Renal cortical epithelial cell (primary cell): ENCODE data around the gene COPZ2. TPM values are rescaled to one million over a fixed set of nuclear protein-coding genes. Genes with fewer than 3 reads are reported as not detected.
A peak's percentile ranks its signal among the peaks of the same experiment; 100 is the strongest.
"Not testable (repeated sequence)": the region's sequence is repeated elsewhere in the genome, so short reads cannot be mapped to it uniquely, and the experiment has no call there.

Experiments used
- DNase-seq: peaks from one replicate; pipeline ENCODE4 v3.0.0-alpha.2; 2011; ENCODE audit warnings: low read depth
- total RNA-seq: library from RNA; depleted of rRNA; stranded (reverse); fragments of >200 nt; gene quantifications from 2 replicates; pipeline ENCODE4 v1.2.3, GENCODE V29; 2014

COPZ2 gene
- total RNA-seq, 1 donor from 2014 or later = 6.8 TPM

DNA sequence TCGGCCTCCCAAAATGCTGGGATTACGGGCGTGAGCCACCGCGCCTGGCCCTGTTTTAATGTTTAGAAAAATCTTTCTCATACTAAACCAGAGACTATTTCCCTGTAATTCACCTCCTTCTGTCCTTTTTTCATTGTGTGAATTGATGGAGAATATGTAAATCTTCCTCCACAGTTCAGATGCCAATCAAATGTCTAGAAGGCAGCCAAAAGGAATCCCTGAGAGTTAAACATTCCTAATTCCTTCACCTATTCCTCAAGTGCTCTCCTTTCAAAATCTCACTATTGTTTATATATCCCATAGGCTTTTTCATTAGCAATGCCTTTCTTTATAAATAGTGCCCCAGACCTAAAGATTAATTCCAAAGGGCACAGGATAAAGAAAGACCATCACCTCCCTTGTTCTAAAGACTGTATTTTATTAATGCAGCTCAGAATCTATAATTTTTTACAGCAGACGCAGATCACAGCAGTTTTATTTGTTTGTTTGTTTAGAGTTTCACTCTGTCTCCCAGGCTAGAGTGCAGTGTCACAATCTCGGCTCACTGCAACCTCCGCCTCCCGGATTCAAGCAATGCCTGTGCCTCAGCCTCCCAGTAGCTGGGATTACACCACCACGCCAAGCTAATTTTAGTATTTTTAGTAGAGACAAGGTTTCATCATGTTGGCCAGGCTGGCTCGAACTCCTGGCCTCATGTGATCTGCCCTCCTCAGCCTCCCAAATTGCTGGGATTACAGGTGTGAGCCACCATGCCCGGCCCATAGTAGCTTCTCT, 30.5 kb downstream of the COPZ2 start:
- DNase-seq = no peak

DNA sequence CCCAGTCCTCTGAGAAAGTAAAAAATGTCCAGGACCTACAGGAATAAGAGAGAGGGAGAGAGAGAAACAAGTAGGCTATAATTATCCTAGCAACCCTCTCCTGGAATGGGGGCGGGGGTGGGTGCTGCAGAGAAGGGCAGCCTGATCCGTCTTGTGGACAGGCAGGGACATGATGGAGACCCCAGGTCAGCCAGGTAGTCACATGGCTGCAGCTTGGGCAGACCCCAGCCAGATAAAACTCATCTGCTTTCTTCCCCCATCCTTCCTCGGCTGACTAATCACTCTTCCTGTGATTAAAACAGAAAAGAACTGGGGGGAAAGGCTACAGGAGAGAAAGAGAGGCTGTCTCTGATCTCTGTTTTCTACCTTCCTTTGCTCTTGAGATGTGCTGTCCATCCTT, 32.6 kb downstream of the COPZ2 start:
- DNase-seq = no peak

DNA sequence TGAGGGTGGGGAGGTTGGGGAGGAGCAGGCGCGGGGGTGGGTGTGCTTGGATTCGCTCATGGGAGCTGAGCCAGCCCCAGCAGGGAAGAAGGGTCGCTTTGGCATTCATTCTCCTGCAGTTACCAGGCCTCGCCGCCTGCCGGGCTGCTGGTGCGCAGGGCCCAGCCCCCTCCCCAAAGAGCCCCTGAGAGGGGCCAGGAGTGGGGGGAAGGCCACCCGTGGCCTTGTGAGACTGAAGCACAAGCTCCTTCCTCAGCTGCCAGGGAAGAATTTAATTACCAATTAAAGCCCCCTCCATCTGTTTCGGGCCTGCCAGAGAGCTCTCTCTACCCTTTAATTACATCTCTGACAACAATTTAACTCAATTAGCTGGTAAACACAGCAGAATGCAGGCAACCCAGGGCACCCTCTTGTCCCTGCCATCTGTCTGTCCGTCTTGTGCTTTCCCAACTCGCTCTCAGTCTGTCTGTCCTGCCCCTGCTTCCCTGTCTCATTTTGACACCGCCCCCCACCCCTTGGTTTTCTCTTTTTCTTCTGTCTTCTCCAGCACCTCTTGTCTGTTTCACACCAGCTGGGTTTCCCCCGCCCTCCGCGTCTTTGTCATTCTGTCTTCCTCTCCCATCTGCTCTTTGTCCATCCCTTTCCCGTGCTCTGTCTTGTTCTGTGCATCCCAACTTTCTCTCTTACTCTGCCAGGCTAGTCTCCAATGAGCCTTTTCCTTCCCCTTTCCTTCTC, 34.0 kb downstream of the COPZ2 start:
- DNase-seq = no peak

DNA sequence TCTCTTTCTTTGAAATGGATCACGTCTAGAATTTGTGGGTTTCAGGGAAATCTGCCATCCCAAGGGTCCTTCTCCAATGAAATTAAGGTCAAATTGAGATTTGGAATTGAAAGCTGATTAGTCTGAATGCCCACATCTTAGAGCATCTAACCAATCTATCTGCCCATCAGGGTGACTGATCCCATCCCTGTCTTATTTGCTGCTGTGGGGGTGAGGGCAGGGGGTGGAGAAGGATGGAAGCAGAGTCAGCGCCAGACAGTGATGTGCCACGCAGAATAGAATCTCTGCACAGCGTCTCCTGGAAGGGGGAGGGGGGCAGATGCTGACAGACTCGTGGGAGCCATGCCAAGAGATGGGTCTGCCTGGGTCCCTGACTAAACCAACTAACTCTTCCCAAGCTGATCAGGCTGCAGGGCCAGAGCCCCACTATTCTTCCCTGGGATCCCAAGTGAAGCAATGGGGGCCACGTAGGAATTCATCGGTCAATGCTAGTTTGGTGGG, 34.6 kb downstream of the COPZ2 start:
- no peak for DNase-seq

DNA sequence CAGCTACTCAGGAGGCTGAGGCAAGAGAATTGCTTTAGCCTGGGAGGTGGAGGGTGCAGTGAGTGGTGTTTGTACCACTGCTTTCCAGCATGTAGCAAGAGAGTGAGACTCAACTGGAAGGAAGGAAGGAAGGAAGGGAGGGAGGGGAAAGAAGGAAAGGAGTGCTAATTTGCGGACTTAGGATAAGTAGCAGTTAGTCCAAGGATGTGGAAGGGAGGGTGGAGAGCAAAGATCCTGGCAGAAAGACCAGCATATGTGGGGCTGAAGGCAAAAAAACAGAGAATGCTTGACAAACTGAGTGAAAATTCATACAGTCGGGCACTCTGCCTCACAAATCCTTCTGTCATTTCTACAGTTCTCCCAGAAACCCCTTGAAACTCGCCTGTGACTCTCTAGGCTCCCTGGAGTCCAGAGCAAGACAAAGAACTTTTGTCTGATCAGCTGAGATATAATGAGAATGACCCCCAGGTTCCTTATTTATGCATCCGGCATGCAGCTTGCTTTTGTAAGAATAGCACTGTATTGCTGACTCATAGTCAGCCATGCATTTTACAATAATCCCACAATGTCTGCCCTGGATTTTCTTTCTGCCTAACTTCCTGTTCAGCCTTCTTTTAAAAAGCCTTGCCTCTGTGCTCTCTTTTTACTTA, 35.2 kb downstream of the COPZ2 start:
- peak; percentile 96 for DNase-seq

DNA sequence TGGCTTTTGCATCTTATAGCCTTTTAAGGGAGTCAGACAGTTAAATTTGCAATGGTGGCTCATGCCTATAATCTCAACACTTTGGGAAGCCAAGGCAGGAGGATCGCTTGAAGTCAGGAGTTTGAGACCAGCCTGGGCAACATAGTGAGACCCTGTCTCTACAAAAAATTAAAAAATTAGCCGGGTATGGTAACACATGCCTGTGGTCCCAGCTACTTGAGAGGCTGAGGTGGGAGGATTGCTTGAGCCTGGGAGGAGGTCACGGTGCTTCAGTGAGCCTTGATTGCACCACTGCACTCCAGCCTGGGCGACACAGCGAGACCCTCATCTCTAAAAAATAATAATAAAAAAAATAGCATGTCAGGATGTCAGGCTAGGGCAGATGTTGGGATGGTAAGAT, 35.9 kb downstream of the COPZ2 start:
- not testable (repeated sequence) for DNase-seq

DNA sequence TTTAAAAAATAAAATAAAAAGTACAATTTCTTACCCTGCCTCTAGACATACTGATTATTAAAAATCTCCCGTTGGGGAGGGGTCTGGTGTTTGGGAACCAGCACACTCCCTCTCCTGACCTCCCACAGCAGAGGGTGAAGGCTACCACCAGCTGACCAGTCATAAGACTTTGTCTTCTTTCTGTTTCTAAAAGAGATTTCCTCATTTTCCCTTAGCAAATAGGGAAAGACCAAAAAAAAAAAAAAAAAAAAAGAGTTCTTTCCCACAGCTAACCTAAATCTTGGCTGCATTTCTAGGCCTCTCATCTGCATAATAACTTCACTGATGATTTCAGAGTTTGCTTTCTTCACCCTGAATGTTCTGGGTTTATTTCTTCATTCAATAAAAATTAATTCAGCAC, 36.4 kb downstream of the COPZ2 start:
- peak; percentile 48 for DNase-seq

DNA sequence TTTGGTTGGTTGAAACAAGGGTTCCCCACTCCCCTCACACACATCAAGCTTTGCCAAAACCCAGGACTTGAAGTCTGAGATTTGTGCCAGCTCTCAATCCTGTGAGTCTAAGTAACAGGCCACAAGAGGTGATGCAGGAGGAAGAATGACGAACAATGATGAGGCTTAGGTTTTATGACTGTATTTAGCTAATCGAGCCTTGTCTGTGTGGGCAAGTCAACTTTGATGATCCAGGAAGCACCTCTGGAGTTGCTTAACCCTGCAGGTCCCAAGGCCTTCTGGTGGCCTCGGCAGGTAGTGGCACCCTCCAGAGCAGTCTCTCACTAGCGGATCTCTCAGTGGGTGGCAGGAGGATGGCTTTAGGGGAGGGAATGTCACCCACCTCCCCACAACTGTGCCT, 38.0 kb downstream of the COPZ2 start:
- DNase-seq = peak; percentile 65

DNA sequence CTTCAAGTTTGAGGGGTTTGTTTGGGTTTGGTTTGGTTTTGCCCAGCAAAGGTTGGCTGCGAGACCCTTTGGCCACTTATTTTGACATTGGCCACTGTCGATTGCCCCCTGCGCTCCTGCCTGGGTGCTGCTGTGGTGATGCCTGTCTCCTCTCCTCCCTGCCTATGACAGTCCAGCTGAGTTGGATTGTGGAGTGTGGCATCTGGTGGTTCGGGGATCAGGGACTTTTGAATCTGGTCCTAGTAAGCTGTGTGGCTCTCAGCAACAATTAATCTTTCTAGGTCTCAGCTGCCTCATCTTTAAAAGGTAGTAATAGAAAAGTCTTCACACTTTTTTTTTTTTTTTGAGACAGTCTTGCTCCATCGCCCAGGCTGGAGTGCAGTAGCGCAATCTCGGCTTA, 39.6 kb downstream of the COPZ2 start:
- DNase-seq = no peak

DNA sequence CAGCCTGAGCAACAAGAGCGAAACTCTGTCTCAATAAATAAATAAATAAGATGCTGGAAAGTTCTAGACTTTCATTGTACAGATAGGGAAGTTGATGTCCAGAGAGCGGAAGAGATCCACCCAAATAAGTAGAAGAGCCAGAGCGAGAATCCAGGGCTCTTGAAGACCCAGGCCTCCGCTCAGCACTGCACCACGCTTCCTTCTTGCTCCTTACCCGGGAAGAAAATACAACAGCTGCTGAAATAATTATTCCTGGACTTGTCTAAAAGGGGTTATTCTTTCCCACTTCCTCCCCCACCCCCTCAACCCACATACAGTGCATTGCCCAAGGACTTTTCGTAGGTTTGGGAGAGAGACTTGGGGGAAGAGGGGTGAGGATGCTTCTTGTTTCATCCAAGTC, 40.0 kb downstream of the COPZ2 start:
- DNase-seq = no peak

DNA sequence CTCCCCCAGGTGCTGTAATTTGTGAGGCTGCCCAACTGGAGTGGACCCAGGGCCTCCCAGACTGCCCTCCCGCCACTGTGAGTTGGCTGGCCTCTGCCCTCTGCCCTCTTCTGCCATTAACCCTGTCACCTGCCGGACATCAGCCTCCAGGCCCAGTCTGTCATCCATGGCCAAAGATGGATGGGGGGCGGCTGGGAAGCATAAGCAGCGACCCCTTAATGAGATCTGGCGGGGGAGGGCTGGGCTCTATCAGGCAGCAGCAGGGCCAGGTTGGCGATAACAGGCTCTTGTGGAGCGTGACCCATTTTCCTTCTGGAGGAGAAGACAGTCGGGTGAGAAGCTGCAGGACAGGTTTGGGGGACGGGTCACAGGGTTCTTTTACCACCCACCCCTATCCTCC, 41.4 kb downstream of the COPZ2 start:
- no peak for DNase-seq

DNA sequence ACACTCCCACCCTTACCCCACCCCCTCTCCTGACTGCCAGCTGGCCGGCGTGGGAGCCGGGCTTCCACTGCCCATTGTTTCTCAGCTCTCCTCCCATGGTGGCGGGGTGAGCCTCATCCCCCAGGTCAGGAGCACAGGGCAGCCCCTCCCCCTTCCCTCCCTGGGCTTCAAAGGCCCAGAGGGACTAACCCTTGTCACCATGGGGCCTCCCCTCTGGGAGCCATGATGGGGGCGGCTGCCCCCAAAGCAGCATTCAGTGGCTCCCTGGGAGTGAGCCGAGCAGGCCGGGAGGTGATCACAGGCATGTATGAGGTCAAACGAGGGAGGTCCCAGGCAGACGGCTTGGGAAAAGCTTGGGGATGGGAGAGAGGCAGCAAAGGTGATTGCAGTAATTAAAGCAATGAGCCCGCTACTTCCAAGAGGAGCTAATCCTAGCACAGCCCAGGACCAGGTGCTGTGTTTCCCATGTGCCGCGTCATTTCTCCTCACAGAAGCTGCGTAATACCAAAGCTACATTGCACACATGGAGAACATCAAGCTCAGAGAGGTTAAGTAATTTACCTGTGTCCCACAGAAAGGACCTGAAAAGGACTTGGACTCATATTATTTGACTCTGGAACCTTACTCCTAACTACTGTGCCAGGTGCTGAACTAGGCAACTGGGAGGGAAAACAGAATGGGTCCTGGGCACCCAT, 42.2 kb downstream of the COPZ2 start:
- no peak for DNase-seq

DNA sequence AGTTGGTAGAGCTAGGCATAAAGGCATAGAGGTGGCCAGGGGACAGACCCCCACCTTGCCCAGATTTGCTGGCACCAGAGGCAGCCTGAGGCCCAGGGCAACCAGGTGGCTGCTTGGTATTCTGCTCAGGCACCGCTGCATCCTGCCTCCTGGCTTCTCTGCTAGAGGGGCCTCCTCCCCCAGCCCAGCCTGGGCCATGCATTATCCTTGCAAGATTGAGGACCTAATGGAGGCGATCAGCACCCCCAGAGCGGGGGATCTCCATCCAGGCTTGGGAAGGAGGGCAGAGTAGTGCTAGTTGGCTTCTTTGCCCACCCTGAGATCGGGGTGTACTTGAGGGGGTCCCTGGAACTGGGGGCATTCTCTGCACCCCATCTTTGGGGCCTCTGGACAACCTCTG, 42.9 kb downstream of the COPZ2 start:
- no peak for DNase-seq

DNA sequence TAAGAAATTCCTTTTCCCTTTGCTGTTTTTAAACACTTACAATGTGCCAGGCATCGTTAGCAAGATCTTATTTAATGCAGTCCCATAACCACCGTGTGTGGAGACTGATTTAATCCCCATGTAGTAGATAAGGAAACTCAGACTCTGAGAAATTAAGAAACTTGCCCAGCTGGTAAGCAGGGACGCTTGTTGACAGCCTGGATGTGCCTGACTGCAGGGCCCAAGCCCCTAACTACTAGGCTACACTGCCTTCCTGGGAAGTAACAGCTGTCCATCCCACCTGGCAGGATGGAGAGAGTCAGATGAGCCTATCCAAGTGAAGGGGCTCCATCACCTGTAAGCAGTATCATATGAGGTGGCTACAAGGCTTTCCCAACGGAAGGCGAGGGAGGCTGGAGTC, 43.6 kb downstream of the COPZ2 start:
- DNase-seq = no peak

DNA sequence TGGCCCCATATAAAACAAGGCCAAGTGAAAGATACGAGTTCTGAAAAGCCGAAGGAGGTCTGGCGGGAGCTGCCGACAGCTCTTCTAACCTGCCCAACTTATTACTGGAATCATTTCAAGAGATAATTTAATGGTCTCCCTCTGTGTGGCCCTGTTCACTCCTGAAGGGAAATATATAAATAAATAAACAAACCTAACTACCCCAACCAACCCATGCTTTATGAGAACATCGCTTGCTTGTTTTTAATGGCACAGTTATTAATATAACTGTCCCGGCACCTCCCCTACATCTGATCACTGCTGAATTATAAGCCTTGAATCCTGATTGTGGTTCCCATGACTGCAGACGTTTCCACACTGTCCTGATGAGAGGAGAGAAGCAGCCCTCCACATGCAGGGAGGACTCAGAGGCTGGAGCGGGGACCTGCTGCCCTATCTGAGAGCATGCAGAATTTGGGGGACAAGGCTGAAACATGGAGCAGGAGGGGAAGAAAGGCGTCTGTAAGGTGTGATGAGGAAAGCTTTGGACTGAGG, 44.5 kb downstream of the COPZ2 start:
- no peak for DNase-seq

DNA sequence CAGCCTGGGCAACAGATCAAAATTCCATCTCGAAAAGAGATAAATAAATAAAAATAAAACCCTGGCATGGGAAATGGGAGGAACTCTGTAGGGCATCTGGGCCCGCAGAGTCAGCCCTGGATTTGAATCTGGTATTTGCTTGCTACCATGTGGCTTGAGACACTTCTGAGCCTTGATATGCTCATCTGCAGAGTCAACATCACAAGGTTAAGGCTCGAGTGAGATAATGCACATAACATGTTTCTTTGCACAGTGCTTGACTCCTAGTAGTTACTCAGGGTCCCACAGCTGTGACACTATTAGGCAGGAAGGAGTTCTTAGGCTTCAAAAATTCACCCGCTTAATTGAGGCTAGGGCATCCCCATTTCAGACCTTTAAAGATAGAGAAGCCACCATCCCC, 45.4 kb downstream of the COPZ2 start:
- no peak for DNase-seq

DNA sequence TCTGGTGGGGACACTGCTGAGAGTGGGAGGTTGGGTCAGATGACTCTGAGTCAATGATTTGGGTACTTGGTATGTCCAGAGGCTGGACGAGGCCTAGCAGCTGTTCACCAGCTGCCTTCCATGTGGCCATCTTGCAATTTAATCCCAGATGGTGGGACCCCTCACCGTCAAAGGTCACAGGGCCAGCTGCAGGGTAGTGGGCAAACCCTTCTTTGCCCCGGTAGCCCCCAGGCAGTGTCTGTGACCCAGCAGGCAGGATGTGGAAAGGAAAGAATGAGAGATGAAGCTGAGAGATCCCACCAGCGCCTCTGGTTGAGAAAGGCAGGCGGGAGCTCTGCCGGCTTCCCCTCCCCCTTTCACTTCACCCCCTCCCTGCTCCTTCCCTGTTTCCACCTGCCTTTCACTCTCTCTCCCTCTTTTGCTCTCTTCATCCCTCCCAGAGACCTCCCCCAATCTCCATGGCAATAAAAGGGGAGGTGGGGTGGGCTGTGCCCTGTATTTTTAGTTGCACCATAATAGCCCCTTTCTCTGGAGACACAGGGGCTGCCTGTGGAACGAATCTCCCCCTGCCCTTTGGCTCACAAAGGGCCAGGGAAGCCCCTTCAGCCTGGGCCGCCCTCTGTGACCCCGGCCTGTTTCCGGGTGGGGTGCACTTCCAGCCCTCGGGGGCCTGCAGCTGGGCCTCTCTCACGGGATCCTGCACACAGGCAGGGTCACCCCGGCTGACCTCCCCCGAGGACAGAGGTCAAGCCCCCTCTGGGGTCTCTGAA, 46.5 kb downstream of the COPZ2 start:
- no peak for DNase-seq

DNA sequence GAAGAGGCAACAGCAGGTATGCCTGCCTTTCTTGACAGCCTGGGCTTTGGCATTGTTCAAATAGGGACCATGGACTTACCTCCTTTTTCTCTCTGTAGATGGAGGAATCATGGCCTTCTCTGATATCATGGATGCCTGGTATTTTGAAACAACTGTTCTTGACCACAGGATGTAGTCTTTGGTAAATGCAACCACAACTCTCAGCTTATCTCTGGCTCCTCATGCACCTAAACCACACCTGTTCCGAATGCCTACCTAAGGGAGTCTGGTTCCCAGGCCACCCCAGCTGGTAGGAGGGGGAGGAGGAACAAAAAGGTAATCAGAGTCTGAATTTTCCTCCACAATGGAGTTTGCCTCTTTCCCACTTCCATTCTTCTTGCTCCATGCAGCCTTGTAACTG, 47.9 kb downstream of the COPZ2 start:
- no peak for DNase-seq

DNA sequence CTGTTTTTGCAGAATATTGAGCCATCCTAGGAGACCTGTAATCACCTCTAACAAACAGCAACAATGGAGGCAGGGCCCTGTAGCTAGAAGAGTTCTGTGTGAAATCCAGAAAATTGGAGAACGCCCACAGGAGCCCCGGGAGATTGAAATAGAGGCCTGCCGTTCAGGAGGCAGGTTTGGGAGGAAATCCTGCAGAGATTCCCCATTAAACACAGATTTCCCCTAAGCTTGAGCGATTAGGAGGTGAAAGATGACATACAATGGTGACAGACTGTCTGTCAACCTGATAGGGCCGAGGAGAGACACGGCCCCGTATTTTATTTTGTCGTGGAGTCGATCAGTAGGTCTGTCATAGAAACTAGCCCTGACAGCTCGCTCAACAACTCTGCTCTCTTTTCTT, 48.4 kb downstream of the COPZ2 start:
- no peak for DNase-seq

DNA sequence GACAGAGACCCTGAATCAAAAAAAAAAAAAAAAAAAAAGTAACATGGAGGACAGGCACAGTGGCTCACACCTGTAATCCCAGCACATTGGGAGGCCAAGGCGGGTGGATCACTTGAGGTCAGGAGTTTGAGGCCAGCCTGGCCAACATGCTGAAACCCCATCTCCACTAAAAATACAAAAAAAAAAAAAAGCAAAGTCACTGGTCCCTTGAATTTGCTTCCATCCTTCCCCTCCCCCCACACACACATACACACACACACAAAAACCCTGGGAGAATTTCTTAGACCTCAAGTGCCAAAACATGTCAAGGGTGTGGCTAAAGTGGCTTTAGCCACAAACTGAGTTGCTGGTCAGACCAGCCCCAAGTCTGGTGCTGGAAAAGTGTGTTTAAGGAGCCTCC, 49.2 kb downstream of the COPZ2 start:
- DNase-seq = not testable (repeated sequence)

DNA sequence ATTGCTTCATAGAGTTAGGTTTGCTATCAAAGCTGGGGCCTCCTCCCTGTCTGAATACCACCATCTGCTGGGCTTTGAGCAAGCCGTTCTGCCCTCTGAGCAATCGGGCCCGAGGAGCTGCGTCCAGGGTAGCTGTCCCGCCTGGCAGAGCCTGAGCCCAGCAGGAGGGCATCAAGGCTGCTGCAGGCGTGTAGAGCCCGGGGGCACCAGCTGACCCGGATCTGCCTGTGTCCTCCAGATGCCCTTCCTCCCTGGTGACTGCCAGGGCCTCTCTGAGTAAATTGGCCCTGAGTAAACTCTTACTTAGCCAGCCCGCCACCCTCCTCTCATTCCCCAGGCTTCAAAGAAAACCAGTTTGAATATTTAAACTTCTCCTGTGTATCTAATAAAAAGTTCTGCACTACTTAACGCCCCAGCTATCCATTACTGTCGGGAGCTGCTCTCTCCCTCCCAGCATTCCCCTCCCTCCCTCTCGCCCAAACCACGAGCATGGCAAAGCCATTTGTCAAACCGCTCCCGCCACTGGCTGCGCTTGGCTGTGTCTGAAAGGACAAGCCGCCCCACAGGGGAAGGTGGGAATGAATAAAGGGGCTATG, 50.3 kb downstream of the COPZ2 start:
- DNase-seq = peak; percentile 44
